HG03575 (cell line): ENCODE measurements around the gene SRRD.
"Not testable (repeated sequence)": the region's sequence is repeated elsewhere in the genome, so short reads cannot be mapped to it uniquely, and the experiment has no call there.

Source experiments
- ATAC-seq: cut with Tn5 transposase; IDR thresholded peaks from one replicate; pipeline ENCODE4 v1.9.1; 2021; ENCODE audit not compliant: unreplicated experiment, insufficient number of reproducible peaks, low FRiP score; ENCODE audit errors: extremely low read depth

Gene SRRD

GRCh38 chr22:26508148-26508547 lies 24.5 kb downstream of the SRRD start:
- ATAC-seq = no peak

GRCh38 chr22:26512149-26512793 lies 28.6 kb downstream of the SRRD start, which contains the start of gene TFIP11:
Gene TFIP11, minus strand, starts transcription at chr22:26512473. Its CDS starts 2,201 bp downstream, at chr22:26510272.
- ATAC-seq = peak; percentile 61

GRCh38 chr22:26513838-26514237 lies 30.2 kb downstream of the SRRD start:
- ATAC-seq = no peak

- no peak for ATAC-seq
Measured at GRCh38 chr22:26514419-26515161, 30.9 kb downstream of the SRRD start.

GRCh38 chr22:26515931-26516330 lies 32.3 kb downstream of the SRRD start:
- no peak for ATAC-seq

- no peak for ATAC-seq
Measured at GRCh38 chr22:26516503-26516902, 32.8 kb downstream of the SRRD start.

- no peak for ATAC-seq
Measured at GRCh38 chr22:26517429-26517828, 33.8 kb downstream of the SRRD start.

- no peak for ATAC-seq
Measured at GRCh38 chr22:26522012-26522411, 38.3 kb downstream of the SRRD start.

GRCh38 chr22:26522592-26522991 lies 38.9 kb downstream of the SRRD start:
- ATAC-seq = no peak

- ATAC-seq = no peak
Measured at GRCh38 chr22:26524870-26525269, 41.2 kb downstream of the SRRD start.

GRCh38 chr22:26525946-26526564 lies 42.4 kb downstream of the SRRD start:
- ATAC-seq = no peak

- ATAC-seq = no peak
Measured at GRCh38 chr22:26527167-26527566, 43.5 kb downstream of the SRRD start.

- no peak for ATAC-seq
Measured at GRCh38 chr22:26527574-26528465, 44.1 kb downstream of the SRRD start.

GRCh38 chr22:26528518-26528917 lies 44.8 kb downstream of the SRRD start:
- ATAC-seq = not testable (repeated sequence)

- ATAC-seq = no peak
Measured at GRCh38 chr22:26529345-26529744, 45.7 kb downstream of the SRRD start.

GRCh38 chr22:26534171-26534855 lies 50.6 kb downstream of the SRRD start:
- no peak for ATAC-seq

- ATAC-seq = no peak
Measured at GRCh38 chr22:26534874-26535602, 51.4 kb downstream of the SRRD start.

- no peak for ATAC-seq
Measured at GRCh38 chr22:26535603-26535908, 51.9 kb downstream of the SRRD start.
